Measurements from ENCODE around the gene P2RY12.

P2RY12 gene

GRCh38 chr3:151382671-151383070 lies 1.9 kb downstream of the P2RY12 start:
- DNase-seq (no peak), ATAC-seq (ENCODE audit: insufficient read depth, low read depth) (no peak)

GRCh38 chr3:151379083-151379734 lies 5.3 kb downstream of the P2RY12 start:
- no peak overlapping the region for H3K4me3 ChIP-seq (ENCODE audit: low read depth in 1 of 2, low read length in 2 of 2)
- no peaks in the 10 kb centered on the region; the same call in 1 of the 2 replicates for H3K4me1 ChIP-seq (ENCODE audit: insufficient read depth, low read length)
- no peak overlapping the region for H3K9ac ChIP-seq (ENCODE audit: low read depth, low read length)
- no peaks in the 10 kb centered on the region for H3K9me3 ChIP-seq (ENCODE audit: insufficient read depth, low read length, severe bottlenecking)
- no peak overlapping the region for H2AFZ ChIP-seq (ENCODE audit: low read depth, low read length)
- H3K27me3 ChIP-seq (ENCODE audit: insufficient read depth, low read length, poor library complexity), result no peaks in the 10 kb centered on the region
- H4K20me1 ChIP-seq (ENCODE audit: insufficient read depth, low read length), result no peaks in the 10 kb centered on the region
- TF ChIP-seq EZH2 (IDR thresholded peaks at IDR 0.05; ENCODE audit: borderline replicate concordance, low read depth, low read length, severe bottlenecking), result no peak
- peak; percentile 56 for TF ChIP-seq CTCF (IDR thresholded peaks at IDR 0.05; ENCODE audit: borderline replicate concordance, extremely low read depth, low read length, poor library complexity, severe bottlenecking)
- ATAC-seq (ENCODE audit: insufficient read depth, low read depth), result peak; percentile 71; the same call in 2 of the 3 replicates
- peak; percentile 24 for DNase-seq
- H3K79me2 ChIP-seq (ENCODE audit: insufficient read depth, low read length), result no peaks in the 10 kb centered on the region
- no peak overlapping the region for H3K4me2 ChIP-seq (ENCODE audit: insufficient read depth, low read length)
- no peaks in the 10 kb centered on the region for H3K36me3 ChIP-seq (ENCODE audit: insufficient read depth, low read length)
- no peak overlapping the region for H3K27ac ChIP-seq (ENCODE audit: low read length)

More at GRCh38 chr3:151382671-151383070, 1.9 kb downstream of the P2RY12 start:
- no peak overlapping the region for H3K9ac ChIP-seq (ENCODE audit: low read depth, low read length)
- no peaks in the 10 kb centered on the region; the same call in 1 of the 2 replicates for H3K4me1 ChIP-seq (ENCODE audit: insufficient read depth, low read length)
- no peak overlapping the region for H3K4me3 ChIP-seq (ENCODE audit: low read depth in 1 of 2, low read length in 2 of 2)
- H2AFZ ChIP-seq (ENCODE audit: low read depth, low read length), result no peak overlapping the region
- H3K79me2 ChIP-seq (ENCODE audit: insufficient read depth, low read length), result no peaks in the 10 kb centered on the region
- H4K20me1 ChIP-seq (ENCODE audit: insufficient read depth, low read length), result no peaks in the 10 kb centered on the region
- H3K27ac ChIP-seq (ENCODE audit: low read length), result no peak overlapping the region
- H3K4me2 ChIP-seq (ENCODE audit: insufficient read depth, low read length), result no peak overlapping the region
- H3K36me3 ChIP-seq (ENCODE audit: insufficient read depth, low read length), result no peaks in the 10 kb centered on the region
- H3K27me3 ChIP-seq (ENCODE audit: insufficient read depth, low read length, poor library complexity), result no peaks in the 10 kb centered on the region
- no peaks in the 10 kb centered on the region for H3K9me3 ChIP-seq (ENCODE audit: insufficient read depth, low read length, severe bottlenecking)
- TF ChIP-seq EZH2 (IDR thresholded peaks at IDR 0.05; ENCODE audit: borderline replicate concordance, low read depth, low read length, severe bottlenecking) (no peak), CTCF (IDR thresholded peaks at IDR 0.05; ENCODE audit: borderline replicate concordance, extremely low read depth, low read length, poor library complexity, severe bottlenecking) (no peak)

- no peak overlapping the region for H3K4me2 ChIP-seq (ENCODE audit: insufficient read depth, low read length)
- H4K20me1 ChIP-seq (ENCODE audit: insufficient read depth, low read length), result no peaks in the 10 kb centered on the region
- H3K27me3 ChIP-seq (ENCODE audit: insufficient read depth, low read length, poor library complexity), result no peaks in the 10 kb centered on the region
- H3K9ac ChIP-seq (ENCODE audit: low read depth, low read length), result no peak overlapping the region
- H3K79me2 ChIP-seq (ENCODE audit: insufficient read depth, low read length), result no peaks in the 10 kb centered on the region
- H2AFZ ChIP-seq (ENCODE audit: low read depth, low read length), result no peak overlapping the region
- TF ChIP-seq CTCF (IDR thresholded peaks at IDR 0.05; ENCODE audit: borderline replicate concordance, extremely low read depth, low read length, poor library complexity, severe bottlenecking) (no peak), EZH2 (IDR thresholded peaks at IDR 0.05; ENCODE audit: borderline replicate concordance, low read depth, low read length, severe bottlenecking) (no peak)
- no peaks in the 10 kb centered on the region for H3K9me3 ChIP-seq (ENCODE audit: insufficient read depth, low read length, severe bottlenecking)
- no peak for DNase-seq
- no peaks in the 10 kb centered on the region for H3K4me1 ChIP-seq (ENCODE audit: insufficient read depth, low read length)
- no peak overlapping the region for H3K27ac ChIP-seq (ENCODE audit: low read length)
- H3K36me3 ChIP-seq (ENCODE audit: insufficient read depth, low read length), result no peaks in the 10 kb centered on the region
- H3K4me3 ChIP-seq (ENCODE audit: low read depth in 1 of 2, low read length in 2 of 2), result no peak overlapping the region
- no peak for ATAC-seq (ENCODE audit: insufficient read depth, low read depth)
Observed at GRCh38 chr3:151377768-151378385, 6.7 kb downstream of the P2RY12 start.

Measured in DND-41 (cell line).